HL-60 (cell line): ENCODE measurements around the gene MYH14.

ENCODE experiments used
- CTCF ChIP-seq: IDR thresholded peaks from one replicate; pipeline ENCODE4 v1.5.1; 2011; ENCODE audit warnings: low read length, control low read depth, inconsistent platforms; ENCODE audit not compliant: insufficient read depth
- POLR2AphosphoS5 ChIP-seq: IDR thresholded peaks from 2 replicates; pipeline ENCODE4 v1.6.1; 2012; ENCODE audit warnings: low read depth
- REST ChIP-seq: IDR thresholded peaks from 2 replicates; pipeline ENCODE4 v1.6.1; 2012; ENCODE audit warnings: low read depth; ENCODE audit not compliant: insufficient replicate concordance
- SPI1 ChIP-seq: IDR thresholded peaks from 2 replicates; pipeline ENCODE4 v1.6.1; 2012; ENCODE audit warnings: low read depth, mild to moderate bottlenecking, borderline replicate concordance

DNA sequence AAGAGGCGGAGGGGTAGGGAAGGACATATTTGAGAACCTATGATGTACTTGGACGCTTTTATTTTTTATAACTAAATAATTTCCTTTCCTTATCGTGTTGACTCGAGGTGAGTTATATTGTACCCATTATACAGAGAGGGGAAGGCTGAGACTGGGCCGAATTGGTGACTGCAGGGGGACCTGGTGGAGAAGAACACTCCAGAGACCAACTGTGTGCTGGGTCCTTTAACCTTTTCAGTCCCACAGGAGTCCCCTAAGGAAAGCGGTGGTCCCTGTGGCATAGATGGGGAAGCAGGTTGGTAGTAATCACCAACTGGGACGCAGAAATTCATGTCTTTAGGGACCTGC lies 633 bp downstream of the MYH14 start:
- TF ChIP-seq CTCF (no peak), POLR2AphosphoS5 (no peak), REST (no peak), SPI1 (no peak)
